AG09309 (cell line): ENCODE measurements around the gene PRDM7.

ENCODE experiments used
- DNase-seq: peaks from one replicate; pipeline ENCODE4 v3.0.0-alpha.2; 2010; ENCODE audit warnings: low read depth
- H3K4me3 ChIP-seq: 2 replicates; pipeline ENCODE4 v1.5.1; 2011; ENCODE audit warnings: mild to moderate bottlenecking, low read depth, low read length, moderate library complexity; ENCODE audit not compliant: control insufficient read depth
- TF ChIP-seq, protein P1 (sequence below): IDR thresholded peaks from 2 replicates; pipeline ENCODE4 v1.5.1; 2011; ENCODE audit warnings: mild to moderate bottlenecking, low read depth, low read length, inconsistent platforms; ENCODE audit not compliant: insufficient read depth, control insufficient read depth; ENCODE audit errors: missing control alignments

Gene PRDM7

DNA sequence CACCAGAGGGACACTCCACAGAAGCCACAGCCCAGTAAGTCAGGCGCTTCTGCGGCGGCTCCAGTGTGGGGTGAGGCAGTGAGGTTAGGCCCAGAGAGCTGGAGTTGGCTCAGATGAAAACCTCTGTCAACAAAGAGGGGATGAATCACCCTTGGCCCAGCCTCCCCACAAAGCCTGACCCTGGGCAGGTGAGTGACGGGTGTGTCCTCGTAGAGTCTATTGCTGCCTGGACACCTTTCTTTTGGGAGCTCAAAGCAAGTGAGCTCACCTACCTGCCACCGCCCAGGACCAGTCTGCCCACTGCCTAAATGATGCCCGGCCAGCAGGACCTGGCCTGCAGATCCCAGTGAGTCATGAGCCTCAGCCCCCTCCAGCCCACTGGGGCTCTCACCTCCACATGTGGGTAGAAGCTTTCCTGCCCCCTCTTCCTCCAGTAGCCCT lies 33.0 kb downstream of the PRDM7 start:
- no peak overlapping the region for H3K4me3 ChIP-seq
- no peak for DNase-seq

DNA sequence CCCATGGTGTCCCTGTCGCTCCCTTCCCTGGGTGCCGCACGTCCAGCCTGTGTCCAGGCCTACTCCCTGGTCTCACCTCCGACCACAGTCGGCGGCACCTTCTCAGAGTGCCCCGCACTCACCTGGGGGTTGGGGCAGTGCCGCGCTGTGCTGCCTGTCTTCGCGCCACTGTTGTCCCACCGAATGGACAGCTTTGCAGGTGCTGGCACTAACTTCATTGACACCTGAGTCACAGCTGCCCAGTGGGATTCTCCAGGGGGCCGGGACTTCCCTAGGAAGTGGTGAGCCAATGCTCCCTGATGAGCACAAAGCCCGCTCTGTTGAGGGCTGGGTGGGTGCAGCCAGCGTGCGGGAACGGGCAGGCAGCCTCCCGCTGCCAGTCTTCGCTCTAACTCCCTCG lies 33.6 kb downstream of the PRDM7 start:
- H3K4me3 ChIP-seq, result no peak overlapping the region
- DNase-seq, result no peak
- TF ChIP-seq, protein P1, sequence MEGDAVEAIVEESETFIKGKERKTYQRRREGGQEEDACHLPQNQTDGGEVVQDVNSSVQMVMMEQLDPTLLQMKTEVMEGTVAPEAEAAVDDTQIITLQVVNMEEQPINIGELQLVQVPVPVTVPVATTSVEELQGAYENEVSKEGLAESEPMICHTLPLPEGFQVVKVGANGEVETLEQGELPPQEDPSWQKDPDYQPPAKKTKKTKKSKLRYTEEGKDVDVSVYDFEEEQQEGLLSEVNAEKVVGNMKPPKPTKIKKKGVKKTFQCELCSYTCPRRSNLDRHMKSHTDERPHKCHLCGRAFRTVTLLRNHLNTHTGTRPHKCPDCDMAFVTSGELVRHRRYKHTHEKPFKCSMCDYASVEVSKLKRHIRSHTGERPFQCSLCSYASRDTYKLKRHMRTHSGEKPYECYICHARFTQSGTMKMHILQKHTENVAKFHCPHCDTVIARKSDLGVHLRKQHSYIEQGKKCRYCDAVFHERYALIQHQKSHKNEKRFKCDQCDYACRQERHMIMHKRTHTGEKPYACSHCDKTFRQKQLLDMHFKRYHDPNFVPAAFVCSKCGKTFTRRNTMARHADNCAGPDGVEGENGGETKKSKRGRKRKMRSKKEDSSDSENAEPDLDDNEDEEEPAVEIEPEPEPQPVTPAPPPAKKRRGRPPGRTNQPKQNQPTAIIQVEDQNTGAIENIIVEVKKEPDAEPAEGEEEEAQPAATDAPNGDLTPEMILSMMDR, result no peak

More for the DNA sequence above, 33.0 kb downstream of the PRDM7 start:
- TF ChIP-seq, protein P1, result no peak

DNA sequence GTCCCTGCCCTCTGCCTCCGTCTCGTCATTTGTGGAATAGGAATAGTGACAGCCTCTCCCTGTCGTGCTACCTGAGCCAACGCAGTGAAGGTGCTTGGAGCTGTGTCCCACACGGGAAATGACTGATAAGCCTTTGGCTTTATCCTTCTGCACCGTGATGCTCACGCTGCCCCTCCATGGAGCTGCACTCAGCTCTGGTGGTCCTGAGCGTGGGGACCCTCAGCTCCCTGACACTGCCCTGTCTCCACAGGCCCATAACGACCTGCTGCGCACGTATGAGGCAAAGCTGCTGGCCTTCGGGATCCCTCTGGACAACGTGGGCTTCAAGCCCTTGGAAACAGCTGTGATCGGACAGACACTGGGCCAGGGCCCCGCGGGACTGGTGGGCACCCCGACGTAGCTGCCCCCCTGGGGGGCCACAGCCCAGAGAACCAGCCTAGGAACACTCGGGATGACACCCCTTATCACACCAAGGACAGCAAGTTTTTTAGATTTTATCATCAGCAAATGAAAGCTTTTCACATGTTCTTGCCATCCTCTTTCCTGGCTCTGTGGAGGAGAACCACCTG lies 34.1 kb downstream of the PRDM7 start:
- DNase-seq, result no peak
- H3K4me3 ChIP-seq, result no peak overlapping the region
- TF ChIP-seq, protein P1, result no peak

DNA sequence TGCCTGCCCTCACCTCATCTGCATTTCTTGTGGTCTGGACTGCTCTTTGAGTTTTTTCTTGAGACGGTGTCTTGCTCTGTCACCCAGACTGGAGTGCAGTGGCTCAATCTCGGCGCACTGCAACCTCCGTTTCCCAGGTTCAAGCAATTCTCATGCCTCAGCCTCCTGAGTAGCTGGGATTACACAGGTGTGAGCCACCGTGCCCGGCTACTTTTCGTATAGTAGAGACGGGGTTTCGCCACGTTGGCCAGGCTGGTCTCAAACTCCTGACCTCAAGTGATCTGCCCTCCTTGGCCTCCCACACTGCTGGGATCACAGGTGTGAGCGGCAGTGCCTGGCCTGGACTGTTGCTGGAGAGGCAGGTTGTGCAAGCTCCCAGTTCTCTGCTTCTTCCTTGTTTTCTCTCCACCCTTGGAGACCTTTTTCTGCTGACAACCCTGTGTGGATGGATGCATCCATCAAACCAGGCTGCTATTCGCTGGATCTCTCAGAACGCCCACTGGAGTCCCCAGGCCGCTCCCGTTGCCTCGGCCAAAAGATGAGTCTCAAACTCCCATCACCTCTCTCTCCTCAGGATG lies 35.1 kb downstream of the PRDM7 start:
- no peak for DNase-seq
- no peak overlapping the region for H3K4me3 ChIP-seq
- TF ChIP-seq, protein P1, result no peak

DNA sequence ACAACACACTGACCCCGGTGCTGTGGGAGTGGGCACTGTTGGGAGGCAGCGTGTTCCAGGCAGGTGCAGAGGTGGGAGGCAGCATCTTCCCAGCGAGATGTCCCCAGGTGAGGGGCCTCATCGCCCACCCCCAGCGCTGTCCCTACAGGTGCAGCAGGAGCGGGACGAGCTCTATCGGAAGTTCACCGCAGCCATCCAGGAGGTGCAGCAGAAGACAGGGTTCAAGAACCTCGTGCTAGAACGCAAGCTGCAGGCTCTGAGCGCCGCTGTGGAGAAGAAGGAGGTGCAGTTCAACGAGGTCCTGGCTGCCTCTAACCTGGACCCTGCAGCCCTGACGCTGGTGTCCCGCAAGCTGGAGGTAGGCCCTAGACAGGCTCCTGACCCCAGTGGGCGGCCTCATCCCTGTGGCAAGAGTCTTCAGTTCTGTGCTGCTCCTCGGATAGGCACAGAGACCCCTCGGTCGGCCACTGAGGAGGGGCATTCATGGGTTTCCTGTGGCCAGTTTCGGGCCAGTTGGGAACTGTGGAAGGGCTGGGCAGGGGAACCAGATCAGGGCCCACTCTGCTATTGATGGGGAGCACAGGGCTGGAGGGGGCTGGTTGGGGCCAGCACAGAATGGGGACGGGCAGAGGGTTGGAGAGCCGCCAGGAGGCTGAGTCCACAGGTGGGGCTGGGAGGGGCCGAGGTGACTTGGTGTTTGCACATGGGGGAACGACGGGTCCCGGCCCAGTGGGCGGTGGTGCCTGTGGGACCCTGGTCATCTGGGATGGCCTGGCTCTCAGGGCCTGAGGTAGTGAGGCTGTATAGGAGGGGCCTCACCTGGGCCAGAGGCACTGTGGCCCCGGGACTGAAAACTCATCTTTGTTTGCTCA lies 36.7 kb downstream of the PRDM7 start:
- TF ChIP-seq, protein P1, result no peak
- no peak overlapping the region for H3K4me3 ChIP-seq
- no peak for DNase-seq

DNA sequence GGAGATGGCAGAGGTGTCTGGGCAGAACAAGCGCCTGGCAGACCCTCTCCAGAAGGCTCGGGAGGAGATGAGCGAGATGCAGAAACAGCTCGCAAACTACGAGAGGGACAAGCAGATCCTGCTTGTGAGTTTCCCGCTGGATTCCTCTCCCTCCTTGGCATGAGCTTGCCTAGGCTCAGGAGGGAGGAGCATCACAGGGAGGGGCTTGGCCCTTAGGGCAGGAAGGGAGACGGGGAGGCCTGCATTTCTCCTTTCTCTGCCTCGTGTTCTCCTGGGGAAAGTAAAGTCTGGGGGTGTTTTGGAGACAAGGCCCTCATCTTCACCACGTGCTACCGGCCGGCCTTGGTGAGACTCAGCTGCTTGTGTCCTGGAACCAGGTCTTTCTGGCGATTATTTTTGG lies 39.9 kb downstream of the PRDM7 start:
- DNase-seq, result no peak
- TF ChIP-seq, protein P1, result no peak
- no peak overlapping the region for H3K4me3 ChIP-seq
